Astrocyte of the spinal cord (primary cell): ENCODE measurements around the gene IRF7.

Source experiments
- DNase-seq: peaks from one replicate; pipeline ENCODE4 v3.0.0; 2011; ENCODE audit warnings: low read depth, low spot score
- H3K4me3 ChIP-seq: 2 replicates; pipeline ENCODE4 v1.5.1; 2011; ENCODE audit warnings: low read depth, mild to moderate bottlenecking, low read length, moderate library complexity
- CTCF ChIP-seq: IDR thresholded peaks from 2 replicates; pipeline ENCODE4 v1.5.1; 2012; ENCODE audit warnings: low read depth, mild to moderate bottlenecking, low read length, inconsistent platforms
- in situ Hi-C: cut with HindIII; loops from 2 replicates; pipeline ENCODE4 v1.10.0; 2017; ENCODE audit warnings: low sequenced_read_pairs

Gene IRF7

DNA sequence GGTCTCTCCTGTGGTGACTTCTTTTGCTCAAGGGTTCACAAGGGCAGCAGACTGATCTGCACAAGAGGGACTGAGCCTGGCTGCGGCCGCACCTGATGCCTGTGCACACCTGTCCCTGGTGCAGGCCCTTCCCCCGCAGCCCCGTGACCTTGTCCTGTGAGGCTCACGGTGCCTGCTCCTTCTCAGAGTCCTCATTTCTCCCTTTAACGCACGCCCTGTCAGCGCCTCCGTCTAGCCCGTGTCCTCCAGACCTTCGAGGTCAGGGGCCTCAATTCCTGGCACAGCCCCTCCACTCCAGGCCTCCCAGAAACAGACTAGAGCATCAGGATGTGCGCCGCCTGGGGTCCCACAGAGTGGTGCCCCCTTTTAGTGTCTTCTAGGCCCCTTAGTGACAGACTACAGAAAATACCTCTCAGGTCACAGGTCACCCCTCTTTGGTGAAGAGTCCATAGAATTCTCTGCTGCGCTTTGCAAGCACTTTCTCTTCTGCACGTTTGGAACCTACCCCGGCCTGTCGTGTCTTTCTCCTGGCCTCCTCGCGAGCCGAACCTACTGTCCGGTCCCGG is 20.3 kb upstream of the IRF7 start:
- in situ Hi-C loops = no loop called here
- no peak for TF ChIP-seq CTCF
- H3K4me3 ChIP-seq = no peak overlapping the region
- no peak for DNase-seq

GRCh38 chr11:630871-631270 is 15.1 kb upstream of the IRF7 start:
- no peak for DNase-seq
- no peak overlapping the region for H3K4me3 ChIP-seq
- in situ Hi-C loops = no loop called here
- no peak for TF ChIP-seq CTCF

GRCh38 chr11:629237-629583 is 13.5 kb upstream of the IRF7 start:
- H3K4me3 ChIP-seq = no peak overlapping the region
- TF ChIP-seq CTCF = peak; percentile 13
- in situ Hi-C loops = no loop called here
- no peak for DNase-seq

DNA sequence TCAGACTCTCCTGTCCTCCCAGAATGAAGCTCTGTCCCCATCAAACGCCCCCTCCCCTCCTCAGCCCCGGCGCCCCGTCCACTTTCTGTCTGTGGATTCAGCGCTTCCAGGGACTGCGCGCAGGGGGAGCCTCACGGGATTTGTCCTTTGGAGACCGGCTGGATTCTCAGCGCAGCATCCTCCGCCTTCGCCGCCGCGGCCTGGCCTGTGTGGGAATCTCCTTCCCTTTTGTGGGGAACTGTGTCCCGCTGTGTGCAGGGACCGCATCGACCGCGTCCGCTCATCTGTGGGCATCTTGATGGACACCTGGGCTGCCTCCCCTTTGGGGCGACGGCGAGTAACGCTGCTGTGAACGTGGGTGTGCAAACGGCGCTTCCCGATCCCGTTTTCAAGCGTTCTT is 12.3 kb upstream of the IRF7 start:
- no peak for DNase-seq
- TF ChIP-seq CTCF = no peak
- in situ Hi-C loops = no loop called here
- no peak overlapping the region for H3K4me3 ChIP-seq

GRCh38 chr11:627308-627576 is 11.5 kb upstream of the IRF7 start:
- no peak for DNase-seq
- in situ Hi-C loops = no loop called here
- no peak overlapping the region for H3K4me3 ChIP-seq
- TF ChIP-seq CTCF = no peak

DNA sequence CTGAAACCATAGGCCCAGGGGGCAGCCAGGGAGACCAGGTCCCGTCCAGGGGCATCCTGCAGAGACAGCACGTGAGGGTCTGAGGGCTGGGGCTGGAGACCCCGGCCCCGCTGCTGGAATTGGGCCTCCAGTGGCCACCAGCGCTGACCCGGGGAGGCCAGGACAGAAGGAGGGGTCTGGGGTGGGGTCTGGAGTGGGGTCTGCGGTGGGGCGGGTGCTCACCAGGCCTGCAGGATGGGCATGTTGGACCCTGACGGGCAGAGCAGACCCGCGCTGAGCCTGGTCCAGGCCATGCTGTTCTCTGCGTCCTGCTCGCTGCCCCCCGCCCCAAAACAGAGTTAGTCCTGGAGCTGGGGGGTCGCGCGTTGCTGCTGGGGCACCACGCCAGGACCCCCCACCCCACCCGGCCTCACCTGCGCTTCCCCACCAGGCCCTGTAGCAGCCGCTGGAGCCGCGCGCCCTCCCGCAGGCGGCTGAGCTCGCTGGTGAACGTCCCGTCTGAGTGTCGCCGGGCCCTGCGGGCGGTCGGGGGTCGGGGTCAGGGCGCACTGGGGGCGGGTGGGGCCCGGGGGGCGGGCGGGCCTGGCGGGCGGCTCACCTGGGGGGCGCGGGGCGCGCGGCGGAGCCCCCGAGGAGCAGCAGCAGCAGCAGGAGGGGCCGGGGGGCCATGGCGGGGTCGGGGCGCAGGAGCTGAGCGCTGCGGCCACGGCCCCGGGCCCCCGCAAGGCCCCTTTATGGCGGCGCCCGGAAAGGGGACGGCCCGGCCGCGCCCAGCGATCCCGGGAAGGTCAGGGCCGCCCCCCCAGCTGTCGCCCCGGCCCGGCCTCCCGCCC is 10.9 kb upstream of the IRF7 start, which contains the start of gene SCT:
TSS of gene SCT (minus strand) at position 707 of the 833 bp plus-strand sequence. CDS start at position 669, 38 bp downstream.
- in situ Hi-C loops = no loop called here

More for the DNA sequence above, 10.9 kb upstream of the IRF7 start, which contains the start of gene SCT:
- TF ChIP-seq CTCF = no peak
- no peak within 1 kb of the TSS for H3K4me3 ChIP-seq
- no peak for DNase-seq
